ENCODE measurements around the gene SCAANT1. TPM values are rescaled to one million over a fixed set of nuclear protein-coding genes. Genes with fewer than 3 reads are reported as not detected.

SCAANT1 gene

GRCh38 chr3:63863150-63864007 lies 48.8 kb downstream of the SCAANT1 start, which contains the start of the genes ATXN7 and THOC7:
ATXN7 (plus strand) TSS chr3:63863867; CDS start chr3:63912599, 48,732 bp downstream.
THOC7 (minus strand) TSS chr3:63863805; CDS start chr3:63863790, 15 bp downstream.
- Histone ChIP-seq H3K56ac (ENCODE audit: low read length) (peak within 1 kb of the TSS; percentile 99), H3K4me1 (ENCODE audit: control insufficient read depth, low read depth, low read length) (peaks cover 11% of the 10 kb centered on the region), H3K4me2 (ENCODE audit: low read length) (peak within 1 kb of the TSS; percentile 92), H2BK5ac (ENCODE audit: low read length) (peak within 1 kb of the TSS; percentile 96), H4K8ac (ENCODE audit: low read depth, low read length) (peak within 1 kb of the TSS; percentile 97), H3K36me3 (ENCODE audit: control insufficient read depth, insufficient read depth, low read length) (no peaks in the 10 kb centered on the region), H3K18ac (ENCODE audit: low read length) (peak within 1 kb of the TSS; percentile 98), H4K5ac (ENCODE audit: low read length) (no peak within 1 kb of the TSS), H3K27me3 (ENCODE audit: insufficient read depth, low read length, poor library complexity) (no peaks in the 10 kb centered on the region), H3K79me1 (ENCODE audit: low read length) (peaks cover 16% of the 10 kb centered on the region), H3K23ac (ENCODE audit: low read length) (peak within 1 kb of the TSS; percentile 92), H3K4me3 (ENCODE audit: low read length) (peak within 1 kb of the TSS; percentile 83), H2BK15ac (replicated peaks; ENCODE audit: low read depth) (no peak within 1 kb of the TSS), H3K79me2 (ENCODE audit: control insufficient read depth, insufficient read depth, low read length) (peaks cover 52% of the 10 kb centered on the region), H3K27ac (ENCODE audit: low read depth, low read length) (peak within 1 kb of the TSS; percentile 85), H2BK120ac (ENCODE audit: low read depth, low read length) (peak within 1 kb of the TSS; percentile 97), H3K9ac (ENCODE audit: low read length) (peak within 1 kb of the TSS; percentile 99), H3K4ac (ENCODE audit: low read depth, low read length) (peak within 1 kb of the TSS; percentile 92), H2AK5ac (ENCODE audit: low read length) (peak within 1 kb of the TSS; percentile 96)
- no CpG with 5 or more reads among the region's 98 CpGs for WGBS (ENCODE audit: extremely low coverage, insufficient coverage, low lambda C conversion rate)
- DNase-seq: peak; percentile 74

GRCh38 chr3:63862804-63863149 lies 49.4 kb downstream of the SCAANT1 start:
- peaks cover 16% of the 10 kb centered on the region for H3K79me1 ChIP-seq (ENCODE audit: low read length)
- H3K27ac ChIP-seq (ENCODE audit: low read depth, low read length): no peak overlapping the region
- WGBS (ENCODE audit: extremely low coverage, insufficient coverage, low lambda C conversion rate): no CpG with 5 or more reads among the region's 5 CpGs
- peak overlapping the region; percentile 83 for H3K4me3 ChIP-seq (ENCODE audit: low read length)
- H3K56ac ChIP-seq (ENCODE audit: low read length): peak overlapping the region; percentile 99
- H2BK15ac ChIP-seq (replicated peaks; ENCODE audit: low read depth): no peak overlapping the region
- no peak overlapping the region for H3K4ac ChIP-seq (ENCODE audit: low read depth, low read length)
- H3K4me2 ChIP-seq (ENCODE audit: low read length): peak overlapping the region; percentile 92
- no peak for DNase-seq
- H4K8ac ChIP-seq (ENCODE audit: low read depth, low read length): no peak overlapping the region
- H3K18ac ChIP-seq (ENCODE audit: low read length): peak overlapping the region; percentile 98
- no peaks in the 10 kb centered on the region for H3K36me3 ChIP-seq (ENCODE audit: control insufficient read depth, insufficient read depth, low read length)
- no peak overlapping the region for H3K23ac ChIP-seq (ENCODE audit: low read length)
- peaks cover 55% of the 10 kb centered on the region for H3K79me2 ChIP-seq (ENCODE audit: control insufficient read depth, insufficient read depth, low read length)
- peak overlapping the region; percentile 76 for H2BK5ac ChIP-seq (ENCODE audit: low read length)
- peak overlapping the region; percentile 99 for H3K9ac ChIP-seq (ENCODE audit: low read length)
- H3K4me1 ChIP-seq (ENCODE audit: control insufficient read depth, low read depth, low read length): peaks cover 11% of the 10 kb centered on the region
- H2BK120ac ChIP-seq (ENCODE audit: low read depth, low read length): no peak overlapping the region
- no peak overlapping the region for H4K5ac ChIP-seq (ENCODE audit: low read length)
- H2AK5ac ChIP-seq (ENCODE audit: low read length): peak overlapping the region; percentile 96
- H3K27me3 ChIP-seq (ENCODE audit: insufficient read depth, low read length, poor library complexity): no peaks in the 10 kb centered on the region

Small RNAs within 50 kb of the gene (small RNA-seq; reads per million reads assigned to genes)
- gene SCAANT1 (ENCODE audit: insufficient read depth): not detected

Data from mesendoderm (in vitro differentiated cells).